ENCODE measurements around the gene ZYG11B.
"Not testable (repeated sequence)": the region's sequence is repeated elsewhere in the genome, so short reads cannot be mapped to it uniquely, and the experiment has no call there.

Gene ZYG11B

DNA sequence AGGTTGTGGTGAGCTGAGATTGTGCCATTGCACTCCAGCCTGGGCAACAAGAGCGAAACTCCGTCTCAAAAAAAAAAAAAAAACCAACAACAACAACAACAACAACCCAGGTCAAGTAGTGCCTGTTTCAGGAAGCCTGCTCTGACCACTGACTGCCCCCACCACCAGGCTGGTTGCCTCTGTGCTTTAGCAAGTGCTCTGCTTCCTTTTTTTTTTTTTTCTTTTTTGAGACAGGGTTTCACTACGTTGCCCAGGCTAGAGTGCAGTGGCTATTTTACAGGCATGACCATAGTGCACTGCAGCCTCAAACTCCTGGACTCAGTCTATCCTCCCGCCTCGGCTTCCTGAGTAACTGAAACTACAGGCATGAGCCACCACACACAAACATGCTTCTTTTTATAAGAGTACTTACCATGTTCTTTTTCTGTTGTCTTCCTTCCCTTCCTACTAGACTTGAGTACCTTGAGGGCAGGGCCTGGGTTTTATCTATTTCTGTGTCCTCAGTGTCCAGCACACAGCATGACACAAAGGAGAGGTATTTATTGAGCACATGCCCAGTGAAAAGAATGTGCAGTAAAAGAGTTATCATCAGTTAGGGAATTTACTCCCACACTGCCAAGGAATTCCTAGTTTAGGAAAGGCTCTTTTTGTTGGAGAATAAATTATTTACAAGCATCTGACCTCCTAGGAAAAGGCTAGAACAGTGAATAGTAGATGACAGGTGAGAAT, 18.2 kb upstream of the ZYG11B start:
- no peak for DNase-seq

GRCh38 chr1:52709016-52709415, 17.2 kb upstream of the ZYG11B start:
- DNase-seq = no peak

DNA sequence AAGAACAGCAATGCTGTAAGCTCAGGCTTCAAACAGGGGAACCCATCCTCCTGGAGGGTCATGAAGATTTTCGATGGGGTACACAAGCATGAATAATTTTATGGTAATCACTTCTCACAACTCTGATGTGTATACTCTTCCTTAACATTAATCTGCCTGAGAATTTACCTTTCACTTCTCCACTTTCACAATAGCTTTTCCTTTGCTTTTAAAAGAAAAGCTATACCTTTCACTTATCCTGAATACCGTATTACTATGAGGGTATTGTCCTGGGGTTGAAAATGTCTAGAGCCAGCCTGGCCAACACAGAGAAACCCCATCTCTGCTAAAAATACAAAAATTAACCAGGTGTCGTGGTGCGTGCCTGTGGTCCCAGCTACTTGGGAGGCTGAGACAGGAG, 12.7 kb upstream of the ZYG11B start:
- no peak for DNase-seq

DNA sequence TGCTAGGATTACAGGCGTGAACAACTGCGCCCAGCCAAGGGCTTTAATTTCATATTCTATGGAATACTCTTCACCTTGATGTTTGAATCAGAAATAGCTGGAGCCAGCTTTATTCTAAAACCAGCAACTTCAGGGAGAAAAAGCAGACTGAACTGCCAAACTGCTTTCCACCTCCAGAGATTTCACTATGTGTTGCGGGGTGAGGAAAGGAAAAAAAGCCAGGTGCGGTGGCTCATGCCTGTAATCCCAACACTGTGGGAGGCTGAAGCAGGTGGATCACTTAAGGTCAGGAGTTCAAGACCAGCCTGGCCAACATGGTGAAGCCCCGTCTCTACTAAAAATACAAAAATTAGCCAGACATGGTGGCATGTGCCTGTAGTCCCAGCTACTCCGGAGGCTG, 11.0 kb upstream of the ZYG11B start:
- DNase-seq = not testable (repeated sequence)

DNA sequence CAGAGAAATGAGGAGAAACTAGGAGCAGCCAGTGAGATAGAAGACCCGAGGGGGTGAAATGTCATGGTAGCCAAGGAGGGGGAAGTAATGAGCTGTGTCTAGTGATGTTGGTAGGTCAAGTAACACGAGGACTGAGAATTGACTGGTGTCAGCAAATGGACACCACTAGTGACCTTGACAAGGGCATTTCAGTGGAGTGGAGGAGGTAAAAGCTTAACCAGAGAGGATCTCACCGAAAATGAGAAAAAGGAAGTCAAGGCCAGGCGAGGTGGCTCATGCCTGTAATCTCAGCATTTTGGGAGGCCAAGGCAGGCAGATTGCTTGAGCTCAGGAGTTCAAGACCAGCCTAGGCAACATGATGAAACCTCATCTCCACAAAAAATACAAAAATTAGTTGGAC, 3.0 kb upstream of the ZYG11B start:
- DNase-seq = no peak

GRCh38 chr1:52725903-52726264, 369 bp upstream of the ZYG11B start:
- DNase-seq = no peak

GRCh38 chr1:52727114-52727586, 897 bp downstream of the ZYG11B start:
- no peak for DNase-seq

DNA sequence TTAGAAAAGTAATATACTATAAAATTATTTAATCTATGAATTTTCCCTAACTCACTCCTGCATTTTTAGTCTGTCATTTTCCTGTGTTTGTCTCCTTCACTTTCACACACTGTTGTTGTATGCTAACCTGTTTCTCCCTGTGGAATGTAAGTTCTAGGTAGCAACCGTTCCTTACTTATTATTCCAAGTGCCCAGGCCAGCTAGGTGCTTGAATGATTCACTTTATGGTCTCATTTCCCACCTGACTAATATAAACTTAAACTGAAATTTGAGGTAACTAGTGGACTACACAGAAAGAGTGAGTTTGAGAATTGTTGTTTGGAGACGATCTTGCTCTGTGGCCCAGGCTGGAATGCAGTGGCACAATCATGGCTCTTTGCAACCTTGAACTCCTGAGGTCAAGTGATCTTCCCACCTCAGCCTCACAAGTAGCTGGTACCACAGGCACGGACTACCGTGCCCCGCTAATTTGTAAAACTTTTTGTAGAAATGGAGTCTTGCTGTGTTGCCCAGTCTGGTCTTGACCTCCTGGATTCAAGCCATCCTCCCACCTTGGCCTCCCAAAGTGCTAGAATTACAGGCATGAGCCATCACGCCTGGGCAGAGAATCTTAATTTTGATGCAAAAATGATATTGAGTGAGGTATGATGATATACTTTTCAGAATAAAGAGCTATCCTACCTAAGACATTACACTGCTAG, 1.9 kb downstream of the ZYG11B start:
- no peak for DNase-seq

- DNase-seq = no peak
Observed at GRCh38 chr1:52733368-52733767, 7.1 kb downstream of the ZYG11B start.

DNA sequence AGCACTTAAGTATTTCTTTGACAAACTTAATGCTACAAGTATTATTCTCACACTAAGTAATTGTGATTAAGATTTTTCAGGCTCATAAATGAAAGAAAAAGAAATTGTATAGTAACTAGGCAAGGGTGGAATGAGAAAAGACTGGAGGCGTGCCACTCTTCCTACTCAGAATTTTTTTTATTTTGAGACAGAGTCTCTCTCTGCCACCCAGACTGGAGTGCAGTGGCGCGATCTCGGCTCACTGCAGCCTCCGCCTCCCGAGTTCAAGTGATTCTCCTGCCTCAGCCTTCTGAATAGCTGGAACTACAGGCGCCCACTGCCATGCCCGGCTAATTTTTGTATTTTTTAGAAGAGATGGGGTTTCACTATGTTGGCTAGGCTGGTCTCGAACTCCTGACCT, 9.1 kb downstream of the ZYG11B start:
- not testable (repeated sequence) for DNase-seq

DNA sequence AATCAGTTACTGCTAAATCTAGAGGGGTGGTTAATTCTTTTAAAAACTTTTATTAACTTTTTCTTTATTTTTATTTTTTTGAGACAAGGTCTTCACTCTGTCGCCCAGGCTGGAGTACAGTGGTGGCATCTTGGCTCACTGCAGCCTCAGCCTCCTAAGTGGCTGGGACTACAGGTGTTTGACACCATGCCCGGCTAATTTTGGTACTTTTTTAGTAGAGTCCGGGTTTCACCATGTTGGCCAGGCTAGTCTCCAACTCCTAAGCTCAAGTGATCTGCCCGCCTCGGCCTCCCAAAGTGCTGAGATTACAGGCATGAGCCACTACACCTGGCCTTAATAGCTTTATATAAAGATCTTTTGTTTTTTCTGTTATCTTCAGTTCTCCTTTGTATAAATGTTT, 11.9 kb downstream of the ZYG11B start:
- no peak for DNase-seq

DNA sequence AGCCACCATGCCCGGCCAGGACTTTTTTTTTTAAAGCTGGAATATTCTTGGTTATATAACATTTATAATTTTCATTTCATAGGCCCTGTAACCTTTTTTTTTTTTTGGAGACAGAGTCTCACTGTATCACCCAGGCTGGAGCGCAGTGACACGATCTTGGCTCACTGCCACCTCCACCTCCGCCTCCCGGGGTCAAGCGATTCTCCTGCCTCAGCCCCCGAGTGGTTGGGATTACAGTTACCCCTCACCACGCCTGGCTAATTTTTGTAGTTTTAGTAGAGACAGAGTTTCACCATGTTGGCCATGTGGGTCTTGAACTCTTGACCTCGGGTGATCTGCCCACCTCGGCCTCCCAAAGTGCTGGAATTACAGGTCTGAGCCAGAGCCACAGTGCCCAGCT, 12.6 kb downstream of the ZYG11B start:
- no peak for DNase-seq

DNA sequence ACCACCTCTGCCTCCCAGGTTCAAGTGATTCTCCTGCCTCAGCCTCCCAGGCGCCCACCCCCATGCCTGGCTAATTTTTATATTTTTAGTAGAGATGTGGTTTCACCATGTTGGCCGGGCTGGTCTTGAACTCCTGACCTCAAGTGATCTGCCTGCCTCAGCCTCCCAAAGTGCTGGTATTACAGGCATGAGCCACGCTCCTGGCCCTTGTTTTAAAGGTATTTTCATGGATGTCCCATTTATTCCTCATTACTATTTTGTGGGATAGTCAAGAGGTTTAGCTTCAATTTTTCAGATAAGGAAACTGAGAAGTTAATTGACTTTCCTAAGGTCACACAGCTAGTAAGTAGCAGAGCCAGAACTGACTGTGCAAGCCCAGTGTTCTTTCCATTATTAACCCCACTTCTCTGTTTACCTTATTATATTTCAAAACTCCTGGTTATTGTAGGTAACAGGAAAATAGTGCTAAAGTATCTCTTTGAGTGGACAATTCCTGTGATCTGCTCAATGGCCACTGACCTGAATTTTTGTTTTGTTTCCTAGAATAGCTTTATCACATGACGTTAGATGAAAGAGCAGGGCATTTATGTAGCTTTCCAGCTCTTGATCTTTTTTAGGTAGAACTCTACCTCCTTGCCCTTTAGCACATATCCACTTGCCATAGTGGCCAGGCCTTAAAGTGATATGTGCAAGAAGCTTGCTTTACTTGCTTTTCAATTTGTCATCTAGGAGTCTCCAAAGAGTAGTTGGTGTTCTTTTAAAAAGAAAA, 13.6 kb downstream of the ZYG11B start:
- DNase-seq = no peak

- DNase-seq = no peak
Observed at GRCh38 chr1:52741259-52741658, 15.0 kb downstream of the ZYG11B start.

DNA sequence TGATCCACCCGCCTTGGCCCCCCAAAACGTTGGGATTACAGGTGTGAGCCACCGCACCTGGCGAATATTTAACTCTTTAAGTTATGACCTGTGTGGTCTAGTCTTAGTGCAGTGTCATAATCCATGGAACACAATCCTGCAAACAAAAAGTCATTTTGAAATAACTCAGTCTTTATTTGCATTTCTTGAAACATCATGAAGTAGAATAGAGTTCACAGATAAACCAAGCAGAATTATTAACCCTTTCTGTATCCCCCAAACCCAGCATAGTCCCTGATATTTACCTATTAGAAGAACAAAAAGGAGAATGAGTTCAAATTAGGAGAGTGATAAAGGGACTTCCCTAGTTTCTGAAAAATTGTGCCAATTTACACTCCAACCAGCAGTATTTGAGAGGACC, 19.9 kb downstream of the ZYG11B start:
- no peak for DNase-seq

- no peak for DNase-seq
Observed at GRCh38 chr1:52747450-52747849, 21.2 kb downstream of the ZYG11B start.

DNA sequence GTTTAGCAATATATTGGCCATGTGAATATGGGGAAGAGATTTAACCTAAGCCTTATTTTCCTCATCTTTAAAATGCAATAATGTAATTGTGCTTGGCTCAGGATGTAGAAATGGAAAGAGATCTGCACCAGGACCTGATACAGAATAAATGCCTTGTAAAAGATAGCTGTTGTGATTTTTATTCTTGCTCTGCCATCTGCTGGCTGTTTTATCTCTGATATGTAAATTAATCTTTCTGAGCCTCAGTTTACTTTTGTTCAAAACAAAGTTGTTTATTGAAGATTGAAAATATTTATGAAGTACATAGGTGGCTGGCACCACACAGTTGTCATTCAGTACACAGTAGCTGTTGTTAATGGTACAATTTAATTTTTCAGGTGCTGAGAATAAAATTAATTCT, 21.9 kb downstream of the ZYG11B start:
- DNase-seq = no peak

DNA sequence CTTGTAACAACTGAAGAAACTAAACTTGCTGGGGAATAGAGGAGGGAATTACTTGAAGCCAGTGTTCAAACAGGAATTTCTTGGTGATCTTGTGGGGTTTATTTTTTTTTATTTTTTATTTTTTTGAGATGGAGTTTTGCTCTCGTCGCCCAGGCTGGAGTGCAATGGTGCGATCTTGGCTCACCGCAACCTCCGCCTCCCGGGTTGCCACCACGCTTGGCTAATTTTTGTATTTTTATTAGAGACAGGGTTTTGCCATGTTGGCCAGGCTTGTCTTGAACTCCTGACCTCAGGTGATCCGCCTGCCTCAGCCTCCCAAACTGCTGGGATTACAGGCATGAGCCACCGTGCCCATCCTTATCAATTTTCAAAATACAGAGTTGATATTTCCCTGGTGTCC, 23.2 kb downstream of the ZYG11B start:
- not testable (repeated sequence) for DNase-seq

DNA sequence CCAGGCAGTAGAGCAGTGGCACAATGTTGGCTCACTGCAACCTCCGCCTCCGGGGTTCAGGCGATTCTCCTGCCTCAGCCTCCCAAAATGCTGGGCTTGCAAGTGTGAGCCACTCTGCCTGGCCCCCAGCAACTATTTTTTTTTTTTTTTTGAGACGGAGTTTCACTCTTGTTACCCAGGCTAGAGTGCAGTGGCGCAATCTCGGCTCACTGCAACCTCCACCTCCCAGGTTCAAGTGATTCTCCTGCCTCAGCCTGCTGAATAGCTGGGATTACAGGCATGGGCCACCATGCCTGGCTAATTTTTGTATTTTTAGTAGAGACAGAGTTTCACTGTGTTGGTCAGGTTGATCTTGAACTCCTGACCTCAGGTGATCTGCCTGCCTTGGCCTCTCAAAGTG, 23.9 kb downstream of the ZYG11B start:
- DNase-seq = not testable (repeated sequence)

DNA sequence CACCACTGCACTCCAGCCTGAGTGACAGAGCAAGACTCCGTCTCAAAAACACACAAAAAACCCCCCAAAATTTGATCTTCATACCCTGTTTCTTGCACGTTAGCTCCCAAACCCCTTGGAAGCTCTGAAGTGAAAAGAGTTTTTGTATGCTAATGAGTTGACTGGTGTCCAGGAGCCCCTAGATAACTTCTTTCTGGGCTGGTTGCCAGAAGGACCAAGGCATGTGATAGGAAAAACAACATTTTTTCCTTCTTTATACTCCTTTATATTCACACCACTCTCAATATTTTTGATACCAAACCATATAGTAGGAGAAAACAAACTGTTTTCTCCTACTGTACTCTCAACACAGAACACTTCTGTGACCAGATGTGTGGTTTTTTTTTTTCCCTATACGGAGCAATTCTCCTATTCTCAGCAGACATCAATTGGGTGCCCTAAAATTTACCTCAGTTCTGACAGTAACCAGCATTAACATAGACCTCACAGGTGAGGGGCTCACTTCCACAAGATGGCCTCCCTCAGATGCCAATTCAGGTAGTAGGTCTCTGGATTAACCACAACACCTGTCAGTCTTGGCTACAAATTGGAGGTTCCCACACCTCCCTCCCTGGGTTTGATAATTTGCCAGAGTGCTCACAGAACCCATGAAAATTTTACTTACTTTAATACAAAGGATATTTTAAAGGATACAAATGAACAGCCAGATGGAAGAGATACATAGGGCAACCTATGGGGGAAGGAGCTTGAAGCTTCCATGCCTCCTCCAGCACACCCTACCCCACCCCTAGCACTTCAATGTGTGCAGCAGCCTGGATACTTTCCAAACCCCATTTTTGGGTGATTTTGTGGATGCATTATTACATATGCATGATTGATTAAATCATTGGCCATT, 25.6 kb downstream of the ZYG11B start:
- peak in 1 of 2 experiments; percentile 15 for DNase-seq

DNA sequence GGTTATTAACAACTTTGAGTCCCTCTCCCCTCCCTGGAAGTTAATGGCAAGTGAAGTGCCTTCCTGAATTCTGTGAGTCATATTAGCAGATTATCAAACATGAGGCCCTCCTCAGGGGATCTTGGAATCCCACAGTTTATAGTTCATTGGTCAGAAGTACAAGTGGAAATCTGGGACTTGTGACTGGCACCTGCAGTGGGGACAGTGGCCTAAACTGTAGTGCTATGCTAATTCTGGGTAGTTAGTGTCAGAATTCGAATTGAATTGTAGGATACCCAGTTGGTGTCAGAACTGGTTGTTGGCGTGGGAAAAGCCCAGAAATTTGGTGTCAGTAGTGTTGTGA, 26.2 kb downstream of the ZYG11B start:
- DNase-seq = no peak

GRCh38 chr1:52753169-52753568, 26.9 kb downstream of the ZYG11B start:
- no peak for DNase-seq

GRCh38 chr1:52756020-52756419, 29.8 kb downstream of the ZYG11B start:
- no peak for DNase-seq
